DLD1 (cell line): Measurements from ENCODE around the gene PSMD8.
"Not testable (repeated sequence)": the region's sequence is repeated elsewhere in the genome, so short reads cannot be mapped to it uniquely, and the experiment has no call there.

Experiments used
- in situ Hi-C: cut with HindIII; loops from 2 replicates; pipeline ENCODE4 v1.10.0; 2017; ENCODE audit warnings: low sequenced_read_pairs

PSMD8 gene

GRCh38 chr19:38374332-38375097 lies at the start of gene PSMD8:
TSS of gene PSMD8 (plus strand) at chr19:38374571. CDS start at chr19:38374602, 31 bp downstream.
- in situ Hi-C loops: no loop called here

GRCh38 chr19:38326591-38326990 lies 47.8 kb upstream of the PSMD8 start:
- in situ Hi-C loops: no loop called here

GRCh38 chr19:38329651-38330050 lies 44.7 kb upstream of the PSMD8 start:
- in situ Hi-C loops: no loop called here

- in situ Hi-C loops: no loop called here
Measured at GRCh38 chr19:38331728-38332127, 42.6 kb upstream of the PSMD8 start.

GRCh38 chr19:38333245-38333644 lies 41.1 kb upstream of the PSMD8 start:
- in situ Hi-C loops: no loop called here

- in situ Hi-C loops: no loop called here
Measured at GRCh38 chr19:38335949-38336637, 38.3 kb upstream of the PSMD8 start.

- in situ Hi-C loops: no loop called here
Measured at GRCh38 chr19:38336638-38337359, 37.6 kb upstream of the PSMD8 start.

GRCh38 chr19:38337360-38337653 lies 37.1 kb upstream of the PSMD8 start:
- in situ Hi-C loops: no loop called here

- in situ Hi-C loops: not testable (repeated sequence)
Measured at GRCh38 chr19:38339011-38339410, 35.4 kb upstream of the PSMD8 start.

- in situ Hi-C loops: no loop called here
Measured at GRCh38 chr19:38340927-38341326, 33.4 kb upstream of the PSMD8 start.

- in situ Hi-C loops: no loop called here
Measured at GRCh38 chr19:38346837-38347236, 27.5 kb upstream of the PSMD8 start.

- in situ Hi-C loops: no loop called here
Measured at GRCh38 chr19:38350883-38351282, 23.5 kb upstream of the PSMD8 start.

GRCh38 chr19:38351865-38352395 lies 22.4 kb upstream of the PSMD8 start:
- in situ Hi-C loops: no loop called here

GRCh38 chr19:38352611-38353010 lies 21.8 kb upstream of the PSMD8 start:
- in situ Hi-C loops: no loop called here

- in situ Hi-C loops: no loop called here
Measured at GRCh38 chr19:38355728-38356725, 18.3 kb upstream of the PSMD8 start.

- in situ Hi-C loops: no loop called here
Measured at GRCh38 chr19:38358071-38358470, 16.3 kb upstream of the PSMD8 start.

GRCh38 chr19:38359242-38360021 lies 14.9 kb upstream of the PSMD8 start:
- in situ Hi-C loops: no loop called here

GRCh38 chr19:38360351-38360750 lies 14.0 kb upstream of the PSMD8 start:
- in situ Hi-C loops: no loop called here

GRCh38 chr19:38360839-38361631 lies 13.3 kb upstream of the PSMD8 start:
- in situ Hi-C loops: no loop called here
